Measurements from ENCODE around the gene MKLN1. TPM values are rescaled to one million over a fixed set of nuclear protein-coding genes. Genes with fewer than 3 reads are reported as not detected.

MKLN1 gene
- total RNA-seq, 1 donor from 2014 or later: 66.3 TPM

GRCh38 chr7:131480384-131481315 lies 153.0 kb downstream of the MKLN1 start:
- no peak for DNase-seq (ENCODE audit: low spot score)
- peaks cover 47% of the 10 kb centered on the region for H3K4me1 Mint-ChIP-seq (ENCODE audit: unreplicated experiment)
- H3K36me3 Mint-ChIP-seq (ENCODE audit: low read depth, unreplicated experiment): no peaks in the 10 kb centered on the region

GRCh38 chr7:131482800-131483199 lies 155.1 kb downstream of the MKLN1 start:
- Mint-ChIP-seq H3K9me3 (ENCODE audit: unreplicated experiment) (no peaks in the 10 kb centered on the region), H3K4me1 (ENCODE audit: unreplicated experiment) (peaks cover 63% of the 10 kb centered on the region), H3K27ac (ENCODE audit: unreplicated experiment) (peak overlapping the region; percentile 36), H3K36me3 (ENCODE audit: low read depth, unreplicated experiment) (no peaks in the 10 kb centered on the region), H3K27me3 (ENCODE audit: unreplicated experiment) (peaks cover 2% of the 10 kb centered on the region), H3K4me3 (ENCODE audit: unreplicated experiment) (no peak overlapping the region)
- no peak for DNase-seq (ENCODE audit: low spot score)
- TF ChIP-seq CTCF (IDR thresholded peaks at IDR 0.05; ENCODE audit: unreplicated experiment): no peak

More at GRCh38 chr7:131480384-131481315, 153.0 kb downstream of the MKLN1 start:
- H3K27ac Mint-ChIP-seq (ENCODE audit: unreplicated experiment): peak overlapping the region; percentile 97
- H3K9me3 Mint-ChIP-seq (ENCODE audit: unreplicated experiment): no peaks in the 10 kb centered on the region
- peaks cover 2% of the 10 kb centered on the region for H3K27me3 Mint-ChIP-seq (ENCODE audit: unreplicated experiment)
- no peak for TF ChIP-seq CTCF (IDR thresholded peaks at IDR 0.05; ENCODE audit: unreplicated experiment)
- H3K4me3 Mint-ChIP-seq (ENCODE audit: unreplicated experiment): peak overlapping the region; percentile 18

GRCh38 chr7:131483586-131483985 lies 155.9 kb downstream of the MKLN1 start:
- no peaks in the 10 kb centered on the region for H3K36me3 Mint-ChIP-seq (ENCODE audit: low read depth, unreplicated experiment)
- no peak overlapping the region for H3K4me3 Mint-ChIP-seq (ENCODE audit: unreplicated experiment)
- DNase-seq (ENCODE audit: low spot score): no peak
- H3K27me3 Mint-ChIP-seq (ENCODE audit: unreplicated experiment): peaks cover 2% of the 10 kb centered on the region
- no peak overlapping the region for H3K27ac Mint-ChIP-seq (ENCODE audit: unreplicated experiment)
- H3K4me1 Mint-ChIP-seq (ENCODE audit: unreplicated experiment): peaks cover 65% of the 10 kb centered on the region
- no peaks in the 10 kb centered on the region for H3K9me3 Mint-ChIP-seq (ENCODE audit: unreplicated experiment)
- TF ChIP-seq CTCF (IDR thresholded peaks at IDR 0.05; ENCODE audit: unreplicated experiment): no peak

GRCh38 chr7:131486346-131486745 lies 158.7 kb downstream of the MKLN1 start:
- TF ChIP-seq CTCF (IDR thresholded peaks at IDR 0.05; ENCODE audit: unreplicated experiment): no peak
- peak overlapping the region; percentile 96 for H3K27ac Mint-ChIP-seq (ENCODE audit: unreplicated experiment)
- no peak for DNase-seq (ENCODE audit: low spot score)
- no peak overlapping the region for H3K4me3 Mint-ChIP-seq (ENCODE audit: unreplicated experiment)
- H3K36me3 Mint-ChIP-seq (ENCODE audit: low read depth, unreplicated experiment): no peaks in the 10 kb centered on the region
- H3K4me1 Mint-ChIP-seq (ENCODE audit: unreplicated experiment): peaks cover 52% of the 10 kb centered on the region
- H3K27me3 Mint-ChIP-seq (ENCODE audit: unreplicated experiment): peaks cover 2% of the 10 kb centered on the region
- H3K9me3 Mint-ChIP-seq (ENCODE audit: unreplicated experiment): no peaks in the 10 kb centered on the region

- no peak overlapping the region for H3K4me3 Mint-ChIP-seq (ENCODE audit: unreplicated experiment)
- H3K27ac Mint-ChIP-seq (ENCODE audit: unreplicated experiment): peak overlapping the region; percentile 96
- H3K36me3 Mint-ChIP-seq (ENCODE audit: low read depth, unreplicated experiment): peaks cover 3% of the 10 kb centered on the region
- TF ChIP-seq CTCF (IDR thresholded peaks at IDR 0.05; ENCODE audit: unreplicated experiment): no peak
- peaks cover 46% of the 10 kb centered on the region for H3K4me1 Mint-ChIP-seq (ENCODE audit: unreplicated experiment)
- no peaks in the 10 kb centered on the region for H3K9me3 Mint-ChIP-seq (ENCODE audit: unreplicated experiment)
- H3K27me3 Mint-ChIP-seq (ENCODE audit: unreplicated experiment): peaks cover 2% of the 10 kb centered on the region
- no peak for DNase-seq (ENCODE audit: low spot score)
These were observed 159.5 kb downstream of the MKLN1 start for GRCh38 chr7:131487217-131487616.
